Esophagus squamous epithelium (tissue), 4 donors: ENCODE data around the gene MAN2A1.

Experiments
- CTCF ChIP-seq, 6 experiments: fragments of 450-650 bp in 4 of 6; fragments of 200-600 bp in 2 of 6; sonication (generic) in 2 of 6; IDR thresholded peaks; one replicate each; pipeline ENCODE4 v1.5.1; 2016 to 2019; ENCODE audit warnings: antibody characterized with exemption in 6 of 6, mild to moderate bottlenecking in 4 of 6, moderate library complexity in 4 of 6
- POLR2A ChIP-seq, 4 donors: fragments of 450-650 bp; IDR thresholded peaks; one replicate each; pipeline ENCODE4 v1.6.1; 2017; ENCODE audit warnings: antibody characterized with exemption in 4 of 4, mild to moderate bottlenecking in 4 of 4, moderate library complexity in 3 of 4

GRCh38 chr5:109908366-109908765 is 218.6 kb downstream of the MAN2A1 start:
- TF ChIP-seq CTCF (IDR thresholded peaks at IDR 0.05) (no peak), POLR2A (IDR thresholded peaks at IDR 0.05) (no peak)
